EL (cell line): Measurements from ENCODE around the gene PLIN3.
A peak's percentile ranks its signal among the peaks of the same experiment; 100 is the strongest.
"Not testable (repeated sequence)": the region's sequence is repeated elsewhere in the genome, so short reads cannot be mapped to it uniquely, and the experiment has no call there.

Experiments used
- DNase-seq: peaks from one replicate; pipeline ENCODE4 v3.0.0-alpha.2; 2016

The PLIN3 gene

GRCh38 chr19:4867534-4868285 is at the start of gene PLIN3:
TSS of gene PLIN3 (minus strand) at chr19:4867667. CDS start at chr19:4861394, 6,273 bp downstream.
- peak; percentile 95 for DNase-seq

GRCh38 chr19:4916292-4917082 is 49.0 kb upstream of the PLIN3 start:
- DNase-seq = no peak

- DNase-seq = peak; percentile 91
These were observed 47.5 kb upstream of the PLIN3 start for GRCh38 chr19:4914736-4915501.

GRCh38 chr19:4913996-4914735 is 46.7 kb upstream of the PLIN3 start:
- peak; percentile 28 for DNase-seq

- DNase-seq = peak; percentile 100
These were observed 44.6 kb upstream of the PLIN3 start for GRCh38 chr19:4911786-4912672.

GRCh38 chr19:4911314-4911713 is 43.8 kb upstream of the PLIN3 start:
- DNase-seq = peak; percentile 29

GRCh38 chr19:4910594-4911281 is 43.3 kb upstream of the PLIN3 start:
- peak; percentile 78 for DNase-seq

- DNase-seq = peak; percentile 94
These were observed 42.6 kb upstream of the PLIN3 start for GRCh38 chr19:4909897-4910593.

GRCh38 chr19:4909156-4909896 is 41.9 kb upstream of the PLIN3 start, which contains the start of gene UHRF1:
TSS of gene UHRF1 (plus strand) at chr19:4909501. CDS start at chr19:4910886, 1,385 bp downstream.
- DNase-seq = peak; percentile 79

GRCh38 chr19:4908781-4909155 is 41.3 kb upstream of the PLIN3 start:
- DNase-seq = no peak

- no peak for DNase-seq
These were observed 40.9 kb upstream of the PLIN3 start for GRCh38 chr19:4908360-4908759.

GRCh38 chr19:4906963-4907362 is 39.5 kb upstream of the PLIN3 start:
- DNase-seq = no peak

- no peak for DNase-seq
These were observed 37.0 kb upstream of the PLIN3 start for GRCh38 chr19:4904481-4904880.

- no peak for DNase-seq
These were observed 35.3 kb upstream of the PLIN3 start, which contains the start of gene ARRDC5 for GRCh38 chr19:4902796-4903195. TSS of gene ARRDC5 (minus strand) at chr19:4902896. CDS start at chr19:4902825, 71 bp downstream.

- DNase-seq = not testable (repeated sequence)
These were observed 33.4 kb upstream of the PLIN3 start for GRCh38 chr19:4900879-4901278.

GRCh38 chr19:4897146-4897545 is 29.7 kb upstream of the PLIN3 start:
- no peak for DNase-seq

- DNase-seq = peak; percentile 62
These were observed 28.9 kb upstream of the PLIN3 start for GRCh38 chr19:4896372-4896771.

GRCh38 chr19:4892962-4893361 is 25.5 kb upstream of the PLIN3 start:
- DNase-seq = not testable (repeated sequence)

- DNase-seq = no peak
These were observed 23.6 kb upstream of the PLIN3 start for GRCh38 chr19:4891066-4891465.
